ENCODE measurements around the gene NMRK2. TPM values are rescaled to one million over a fixed set of nuclear protein-coding genes. Genes with fewer than 3 reads are reported as not detected.

The NMRK2 gene
- total and polyA plus RNA-seq, 2 of the 13 experiments (the other 11 are each of a cell fraction or from before 2014, with no cell fraction given), result not detected

- TF ChIP-seq ZNF784 (CRISPR knock-in tag; IDR thresholded peaks at IDR 0.05; ENCODE audit: borderline replicate concordance) (0 out of 2 replicates have a peak, but pooled peaks have one; percentile 30), ARID3A (IDR thresholded peaks at IDR 0.05; ENCODE audit: low read depth, low read length) (peak; percentile 59), RXRA (CRISPR knock-in tag; IDR thresholded peaks at IDR 0.05) (peak; percentile 62; the same call in 1 of the 2 replicates), SNAPC4 (CRISPR knock-in tag; IDR thresholded peaks at IDR 0.05) (peak; percentile 27; the same call in 1 of the 2 replicates), ZNF354B (CRISPR knock-in tag; IDR thresholded peaks at IDR 0.05) (0 out of 2 replicates have a peak, but pooled peaks have one; percentile 43), CTCF (CRISPR knock-in tag; IDR thresholded peaks at IDR 0.05) (peak; percentile 72), HNF4A (CRISPR knock-in tag; IDR thresholded peaks at IDR 0.05) (peak; percentile 16; the same call in 1 of the 2 replicates), THYN1 (CRISPR knock-in tag; IDR thresholded peaks at IDR 0.05; ENCODE audit: borderline replicate concordance, low read depth) (0 out of 2 replicates have a peak, but pooled peaks have one; percentile 38), CAMTA2 (CRISPR knock-in tag; IDR thresholded peaks at IDR 0.05; ENCODE audit: borderline replicate concordance) (0 out of 2 replicates have a peak, but pooled peaks have one; percentile 40)
These were observed 53.6 kb downstream of the NMRK2 start (continued) for GRCh38 chr19:3986260-3987041.
